Activated naive CD4-positive, alpha-beta T cell (primary cell): ENCODE measurements around the gene HLA-A.

Experiments
- DNase-seq, 4 experiments: peaks; one replicate each; lab custom pipeline; 2025; lab: John Stamatoyannopoulos, UW

HLA-A gene

GRCh38 chr6:29986179-29986781 lies 43.9 kb downstream of the HLA-A start:
- DNase-seq = no peak

GRCh38 chr6:29989211-29989610 lies 46.9 kb downstream of the HLA-A start:
- no peak for DNase-seq

DNA sequence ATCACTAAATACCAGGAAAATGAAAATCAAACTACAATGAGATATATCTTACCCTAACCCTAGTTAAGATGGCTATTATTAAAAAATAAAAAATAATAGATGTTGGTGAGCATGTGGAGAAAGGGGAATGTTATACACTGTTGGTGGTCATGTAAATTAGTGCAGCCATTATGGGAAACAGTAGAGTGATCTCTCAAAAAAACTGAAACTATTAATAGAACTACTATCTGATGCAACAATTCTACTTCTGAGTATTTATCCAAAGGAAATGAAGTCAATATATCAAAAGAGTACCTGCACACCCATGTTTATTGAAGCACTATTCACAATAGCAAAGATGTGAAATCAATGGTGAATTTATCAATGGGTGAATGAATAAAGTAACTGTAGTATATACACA lies 48.6 kb downstream of the HLA-A start:
- DNase-seq = no peak

DNA sequence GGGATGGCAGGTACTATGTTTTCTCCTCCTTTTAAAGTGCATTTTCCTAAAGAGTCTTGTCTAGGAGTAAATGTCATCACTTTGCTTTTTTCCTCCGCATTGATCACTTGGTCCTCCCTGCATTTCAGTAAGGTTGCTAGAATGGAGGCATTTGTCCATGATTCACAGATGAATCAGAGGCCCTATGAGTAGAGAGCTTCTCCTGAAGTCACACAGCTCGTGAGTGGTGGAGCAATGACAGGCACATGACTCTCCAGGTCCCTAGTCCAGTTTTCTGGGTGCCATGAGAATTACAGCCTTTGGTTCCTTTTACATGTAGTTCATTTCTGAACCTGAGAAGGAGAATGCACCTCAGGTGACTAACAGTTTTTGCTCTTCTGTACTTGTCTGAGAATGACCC lies 50.5 kb downstream of the HLA-A start:
- DNase-seq = no peak

GRCh38 chr6:29994826-29995225 lies 52.5 kb downstream of the HLA-A start:
- DNase-seq = no peak

GRCh38 chr6:29995340-29995777 lies 53.0 kb downstream of the HLA-A start:
- no peak for DNase-seq
